ENCODE measurements around the gene ARFGEF2.

DNA sequence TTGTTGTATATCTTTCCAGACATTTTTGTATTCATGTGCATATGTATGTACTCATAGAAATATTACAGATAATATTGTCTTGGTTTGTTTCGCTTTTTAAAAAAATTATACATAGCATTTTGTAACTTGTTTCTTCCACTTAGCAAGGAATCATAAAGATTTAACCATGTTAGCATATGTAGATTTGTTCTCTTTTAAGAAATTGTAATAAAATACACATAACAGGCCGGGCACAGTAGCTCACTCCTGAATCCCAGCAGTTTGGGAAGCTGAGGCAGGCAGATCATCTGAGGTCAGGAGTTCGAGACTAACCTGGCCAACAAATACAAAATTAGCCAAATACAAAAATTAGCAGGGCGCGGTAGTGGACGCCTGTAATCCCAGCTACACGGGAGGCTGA lies 80.2 kb downstream of the ARFGEF2 start:
- TF ChIP-seq, protein P1, sequence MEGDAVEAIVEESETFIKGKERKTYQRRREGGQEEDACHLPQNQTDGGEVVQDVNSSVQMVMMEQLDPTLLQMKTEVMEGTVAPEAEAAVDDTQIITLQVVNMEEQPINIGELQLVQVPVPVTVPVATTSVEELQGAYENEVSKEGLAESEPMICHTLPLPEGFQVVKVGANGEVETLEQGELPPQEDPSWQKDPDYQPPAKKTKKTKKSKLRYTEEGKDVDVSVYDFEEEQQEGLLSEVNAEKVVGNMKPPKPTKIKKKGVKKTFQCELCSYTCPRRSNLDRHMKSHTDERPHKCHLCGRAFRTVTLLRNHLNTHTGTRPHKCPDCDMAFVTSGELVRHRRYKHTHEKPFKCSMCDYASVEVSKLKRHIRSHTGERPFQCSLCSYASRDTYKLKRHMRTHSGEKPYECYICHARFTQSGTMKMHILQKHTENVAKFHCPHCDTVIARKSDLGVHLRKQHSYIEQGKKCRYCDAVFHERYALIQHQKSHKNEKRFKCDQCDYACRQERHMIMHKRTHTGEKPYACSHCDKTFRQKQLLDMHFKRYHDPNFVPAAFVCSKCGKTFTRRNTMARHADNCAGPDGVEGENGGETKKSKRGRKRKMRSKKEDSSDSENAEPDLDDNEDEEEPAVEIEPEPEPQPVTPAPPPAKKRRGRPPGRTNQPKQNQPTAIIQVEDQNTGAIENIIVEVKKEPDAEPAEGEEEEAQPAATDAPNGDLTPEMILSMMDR (IDR thresholded peaks at IDR 0.05): no peak
- TF ChIP-seq POLR2A (IDR thresholded peaks at IDR 0.05): no peak
